Measurements from ENCODE around the gene GSTM3.
"Not testable (repeated sequence)": the region's sequence is repeated elsewhere in the genome, so short reads cannot be mapped to it uniquely, and the experiment has no call there.

DNA sequence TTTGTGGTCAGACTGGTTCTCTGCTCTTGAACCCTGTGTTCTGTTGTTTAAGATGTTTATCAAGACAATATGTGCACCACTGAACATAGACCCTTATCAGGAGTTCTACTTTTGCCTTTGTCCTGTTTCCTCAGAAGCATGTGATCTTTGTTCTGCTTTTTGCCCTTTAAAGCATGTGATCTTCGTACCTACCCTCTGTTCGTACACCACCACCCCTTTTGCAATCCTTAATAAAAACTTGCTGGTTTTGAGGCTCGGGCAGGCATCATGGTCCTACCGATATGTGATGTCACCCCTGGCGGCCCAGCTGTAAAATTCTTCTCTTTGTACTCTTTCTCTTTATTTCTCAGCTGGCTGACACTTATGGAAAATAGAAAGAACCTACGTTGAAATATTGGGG is 56.1 kb downstream of the GSTM3 start:
- TF ChIP-seq, protein P1, sequence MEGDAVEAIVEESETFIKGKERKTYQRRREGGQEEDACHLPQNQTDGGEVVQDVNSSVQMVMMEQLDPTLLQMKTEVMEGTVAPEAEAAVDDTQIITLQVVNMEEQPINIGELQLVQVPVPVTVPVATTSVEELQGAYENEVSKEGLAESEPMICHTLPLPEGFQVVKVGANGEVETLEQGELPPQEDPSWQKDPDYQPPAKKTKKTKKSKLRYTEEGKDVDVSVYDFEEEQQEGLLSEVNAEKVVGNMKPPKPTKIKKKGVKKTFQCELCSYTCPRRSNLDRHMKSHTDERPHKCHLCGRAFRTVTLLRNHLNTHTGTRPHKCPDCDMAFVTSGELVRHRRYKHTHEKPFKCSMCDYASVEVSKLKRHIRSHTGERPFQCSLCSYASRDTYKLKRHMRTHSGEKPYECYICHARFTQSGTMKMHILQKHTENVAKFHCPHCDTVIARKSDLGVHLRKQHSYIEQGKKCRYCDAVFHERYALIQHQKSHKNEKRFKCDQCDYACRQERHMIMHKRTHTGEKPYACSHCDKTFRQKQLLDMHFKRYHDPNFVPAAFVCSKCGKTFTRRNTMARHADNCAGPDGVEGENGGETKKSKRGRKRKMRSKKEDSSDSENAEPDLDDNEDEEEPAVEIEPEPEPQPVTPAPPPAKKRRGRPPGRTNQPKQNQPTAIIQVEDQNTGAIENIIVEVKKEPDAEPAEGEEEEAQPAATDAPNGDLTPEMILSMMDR (optimal IDR thresholded peaks at IDR 0.05 in 1 of 3, IDR thresholded peaks at IDR 0.05 in 1 of 3, conservative IDR thresholded peaks at IDR 0.05 in 1 of 3; ENCODE audit: extremely low read depth in 1 of 3, insufficient read depth in 2 of 3, low read length in 3 of 3): not testable (repeated sequence)
- TF ChIP-seq EZH2 (IDR thresholded peaks at IDR 0.05; ENCODE audit: low read length): not testable (repeated sequence)

All from keratinocyte (primary cell).